GM19455 (cell line): ENCODE measurements around the gene ALDH2.
"Not testable (repeated sequence)": the region's sequence is repeated elsewhere in the genome, so short reads cannot be mapped to it uniquely, and the experiment has no call there.

Experiments used
- ATAC-seq: cut with Tn5 transposase; IDR thresholded peaks from one replicate; pipeline ENCODE4 v1.9.1; 2021; ENCODE audit not compliant: unreplicated experiment

ALDH2 gene

GRCh38 chr12:111824312-111824711 lies 57.6 kb downstream of the ALDH2 start:
- ATAC-seq: not testable (repeated sequence)

DNA sequence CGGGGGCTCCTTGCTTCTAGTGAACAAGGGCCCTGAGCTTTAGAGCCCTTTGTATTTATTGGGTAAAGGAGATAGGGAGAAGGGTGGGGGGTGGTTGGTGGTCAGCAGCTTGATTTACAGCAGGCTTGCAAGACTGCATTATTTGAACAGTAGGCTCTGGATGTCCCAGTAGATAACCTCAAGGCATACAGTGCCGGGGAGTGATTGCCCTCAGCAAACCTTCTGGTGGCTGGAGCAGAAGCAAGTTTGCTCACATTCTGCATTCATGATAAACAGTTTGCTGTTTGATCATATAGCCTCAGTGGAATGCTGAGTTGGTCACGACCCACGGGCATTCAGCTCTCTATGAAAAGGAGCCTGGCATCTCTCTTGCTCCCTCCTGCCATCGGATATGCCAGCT lies 58.8 kb downstream of the ALDH2 start:
- no peak for ATAC-seq

- ATAC-seq: no peak
These were observed 59.6 kb downstream of the ALDH2 start for GRCh38 chr12:111826316-111826715.

DNA sequence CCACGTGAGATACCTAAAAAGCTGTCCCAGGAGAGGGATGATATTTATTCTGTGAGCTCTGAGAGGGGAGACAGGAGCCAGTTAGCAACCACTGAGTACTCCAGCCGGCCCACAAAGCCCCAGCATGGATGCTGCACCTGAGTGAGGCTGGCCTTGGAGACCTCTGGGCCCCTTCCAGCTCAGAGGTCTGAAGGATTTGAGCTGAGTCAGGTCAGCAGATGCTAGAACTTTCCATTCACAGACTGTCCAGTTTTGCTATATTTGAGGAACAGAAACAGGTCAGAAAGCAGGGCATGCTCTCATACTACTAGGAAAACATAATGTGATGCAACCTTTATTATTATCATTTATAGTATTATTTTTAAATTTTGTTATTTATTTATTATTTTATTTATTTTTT lies 60.3 kb downstream of the ALDH2 start:
- no peak for ATAC-seq

DNA sequence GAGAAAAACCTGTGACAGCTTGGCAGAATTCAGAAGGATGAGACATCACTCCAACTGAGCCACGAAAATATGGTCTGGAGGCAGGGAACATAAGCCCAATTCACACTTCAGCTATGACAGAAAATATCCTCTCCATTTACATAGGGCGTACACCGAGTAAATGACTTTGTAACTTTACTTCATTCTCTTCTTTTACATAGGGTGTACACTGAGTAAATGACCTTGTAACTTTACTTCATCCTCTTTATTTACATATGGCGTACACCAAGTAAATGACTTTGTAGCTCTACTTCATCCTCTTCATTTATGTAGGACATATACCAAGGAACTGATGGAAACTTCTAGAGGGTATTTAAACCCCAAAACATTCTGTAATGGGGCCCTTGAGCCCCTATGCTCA lies 61.2 kb downstream of the ALDH2 start:
- no peak for ATAC-seq

DNA sequence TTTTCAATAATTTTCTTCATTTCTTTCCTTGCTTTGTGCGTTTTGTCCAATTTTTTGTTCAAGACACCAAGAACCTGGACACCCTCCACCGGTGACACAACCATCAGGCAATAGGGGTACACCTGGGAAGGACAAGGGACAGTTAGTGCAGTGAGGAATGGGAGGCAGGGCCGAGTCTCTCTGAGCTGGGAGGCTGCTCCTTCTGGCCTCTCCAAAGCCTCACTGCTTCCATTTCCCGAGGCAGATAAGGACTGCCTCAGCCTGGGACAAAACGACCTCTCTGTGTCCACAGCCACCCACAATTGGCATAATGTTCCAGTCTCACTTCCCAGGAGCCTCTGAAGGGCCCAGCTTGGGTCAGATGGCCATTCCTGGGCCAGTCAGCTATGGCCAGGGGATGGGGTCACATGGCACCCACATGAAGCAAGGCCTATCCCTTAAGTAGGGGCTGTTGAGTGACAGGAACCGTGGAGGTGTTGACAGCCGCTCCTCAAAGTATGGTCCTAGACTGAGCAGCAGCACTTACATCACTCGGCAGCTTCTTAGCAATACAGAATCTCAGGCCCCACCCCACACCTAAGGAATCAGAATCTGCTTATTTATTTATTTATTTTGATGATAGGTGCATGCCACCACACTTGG lies 61.7 kb downstream of the ALDH2 start:
- ATAC-seq: no peak

GRCh38 chr12:111829635-111830034 lies 62.9 kb downstream of the ALDH2 start:
- ATAC-seq: not testable (repeated sequence)

GRCh38 chr12:111834740-111835386 lies 68.1 kb downstream of the ALDH2 start:
- ATAC-seq: not testable (repeated sequence)

GRCh38 chr12:111835531-111836181 lies 68.9 kb downstream of the ALDH2 start:
- ATAC-seq: not testable (repeated sequence)

DNA sequence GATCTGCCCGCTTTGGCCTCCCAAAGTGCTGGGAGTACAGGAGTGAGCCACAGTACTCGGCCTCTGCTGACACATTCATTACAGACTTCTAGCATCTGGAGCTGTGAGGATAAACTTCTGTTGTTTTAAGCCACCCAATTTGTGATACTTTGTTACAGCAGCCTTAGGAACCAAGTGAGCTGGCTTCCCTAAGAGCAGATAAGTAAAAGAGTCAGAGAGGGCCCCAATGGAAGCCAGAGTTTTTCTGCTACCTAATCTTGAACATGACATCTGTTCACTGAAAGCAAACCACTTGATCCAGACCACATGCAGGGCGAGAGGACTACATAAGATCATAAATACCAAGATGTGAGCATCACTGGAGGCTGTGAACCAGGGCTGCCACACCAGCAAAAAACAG lies 71.6 kb downstream of the ALDH2 start:
- no peak for ATAC-seq

- no peak for ATAC-seq
These were observed 74.1 kb downstream of the ALDH2 start for GRCh38 chr12:111840807-111841206.

- ATAC-seq: no peak
These were observed 74.6 kb downstream of the ALDH2 start for GRCh38 chr12:111841236-111841749.

- peak; percentile 75 for ATAC-seq
These were observed 75.2 kb downstream of the ALDH2 start, which contains the start of gene MAPKAPK5 for GRCh38 chr12:111841750-111842555. Gene MAPKAPK5, plus strand, starts transcription at chr12:111842228. Its CDS starts 506 bp downstream, at chr12:111842734.

DNA sequence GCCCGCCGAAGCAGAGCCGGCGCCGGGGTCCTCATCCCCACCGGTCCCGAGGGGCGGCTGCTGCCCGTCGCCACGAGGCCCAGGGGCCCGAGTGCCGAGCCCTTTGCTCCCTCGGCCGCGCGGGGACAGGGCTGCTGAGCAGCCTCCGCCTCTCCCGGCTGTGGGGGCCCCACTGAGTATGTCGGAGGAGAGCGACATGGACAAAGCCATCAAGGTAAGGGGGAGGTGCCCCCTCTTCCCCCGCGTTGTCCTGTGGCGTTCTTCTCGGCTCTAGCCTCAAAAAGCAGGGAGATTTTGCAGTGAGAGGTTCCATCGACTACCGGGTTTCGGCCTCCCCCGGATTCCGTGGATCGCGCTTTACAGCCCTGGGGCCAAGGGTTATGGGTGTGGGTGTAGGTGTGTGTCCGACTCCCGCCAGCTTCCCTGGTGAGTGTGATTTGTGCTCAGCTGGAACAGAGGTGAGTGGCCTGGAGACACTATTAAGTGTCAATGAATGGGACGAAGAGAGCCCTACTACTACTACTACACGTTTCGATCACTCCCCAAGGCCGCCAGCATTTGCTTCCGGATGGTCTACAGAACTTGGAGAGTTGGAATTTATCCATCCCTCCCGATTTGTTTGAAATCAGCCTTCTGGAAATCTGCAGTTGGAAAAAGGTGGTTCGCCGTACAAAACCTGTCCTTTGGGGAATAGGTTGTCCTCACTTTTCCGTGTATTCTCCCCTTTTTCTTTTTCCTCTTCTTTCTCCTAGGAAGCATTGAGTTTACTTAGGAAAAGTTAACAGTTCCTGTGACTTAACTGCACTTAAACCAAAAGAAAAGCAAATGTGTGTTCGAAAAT lies 76.0 kb downstream of the ALDH2 start:
- ATAC-seq: peak; percentile 36

GRCh38 chr12:111846016-111846415 lies 79.3 kb downstream of the ALDH2 start:
- ATAC-seq: no peak

DNA sequence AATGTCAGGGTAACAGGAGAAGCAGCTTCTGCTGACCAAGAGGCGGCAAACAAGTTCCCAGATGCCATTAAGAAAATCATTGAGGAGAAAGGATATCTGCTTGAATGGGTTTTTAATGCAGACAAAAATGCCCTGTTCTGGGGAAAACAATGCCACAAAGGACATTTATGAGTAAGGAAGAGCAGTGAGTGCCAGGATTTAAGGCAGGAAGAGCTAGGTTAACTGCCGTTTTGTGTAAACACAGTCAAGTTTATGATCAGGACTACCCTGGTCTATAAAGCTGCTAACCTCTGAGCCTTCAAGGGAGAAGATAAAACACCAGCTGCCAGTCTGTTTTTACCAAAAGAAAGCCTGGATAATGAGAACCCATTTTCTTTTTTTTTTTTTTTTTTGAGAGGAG lies 83.8 kb downstream of the ALDH2 start:
- ATAC-seq: no peak

DNA sequence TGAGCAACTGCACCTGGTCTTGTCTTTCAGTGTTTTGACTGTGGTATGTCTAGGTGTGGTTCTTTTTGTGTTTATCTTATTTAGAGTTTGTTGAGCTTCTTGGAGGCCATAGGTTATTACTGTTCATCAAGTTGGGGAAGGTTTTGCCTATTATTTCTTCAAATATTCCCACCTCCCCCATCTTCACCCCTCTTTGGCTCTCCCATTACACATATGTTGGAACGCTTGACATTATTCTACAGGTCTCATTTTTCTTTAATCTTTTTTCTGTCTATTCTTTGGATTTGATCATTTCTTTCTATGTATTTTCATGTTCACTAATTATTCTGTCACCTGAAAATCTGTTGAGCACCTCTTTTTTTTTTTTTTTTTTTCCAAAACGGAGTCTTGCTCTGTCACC lies 91.5 kb downstream of the ALDH2 start:
- no peak for ATAC-seq

- ATAC-seq: no peak
These were observed 92.0 kb downstream of the ALDH2 start for GRCh38 chr12:111858778-111859177.

- ATAC-seq: no peak
These were observed 98.2 kb downstream of the ALDH2 start for GRCh38 chr12:111864913-111865312.
